NCI-H2227 (cell line): ENCODE results near the gene CSF2.

Experiments
- DNase-seq: peaks from one replicate; lab custom pipeline; 2025; ENCODE audit not compliant: unreplicated experiment; lab: John Stamatoyannopoulos, UW

Gene CSF2

DNA sequence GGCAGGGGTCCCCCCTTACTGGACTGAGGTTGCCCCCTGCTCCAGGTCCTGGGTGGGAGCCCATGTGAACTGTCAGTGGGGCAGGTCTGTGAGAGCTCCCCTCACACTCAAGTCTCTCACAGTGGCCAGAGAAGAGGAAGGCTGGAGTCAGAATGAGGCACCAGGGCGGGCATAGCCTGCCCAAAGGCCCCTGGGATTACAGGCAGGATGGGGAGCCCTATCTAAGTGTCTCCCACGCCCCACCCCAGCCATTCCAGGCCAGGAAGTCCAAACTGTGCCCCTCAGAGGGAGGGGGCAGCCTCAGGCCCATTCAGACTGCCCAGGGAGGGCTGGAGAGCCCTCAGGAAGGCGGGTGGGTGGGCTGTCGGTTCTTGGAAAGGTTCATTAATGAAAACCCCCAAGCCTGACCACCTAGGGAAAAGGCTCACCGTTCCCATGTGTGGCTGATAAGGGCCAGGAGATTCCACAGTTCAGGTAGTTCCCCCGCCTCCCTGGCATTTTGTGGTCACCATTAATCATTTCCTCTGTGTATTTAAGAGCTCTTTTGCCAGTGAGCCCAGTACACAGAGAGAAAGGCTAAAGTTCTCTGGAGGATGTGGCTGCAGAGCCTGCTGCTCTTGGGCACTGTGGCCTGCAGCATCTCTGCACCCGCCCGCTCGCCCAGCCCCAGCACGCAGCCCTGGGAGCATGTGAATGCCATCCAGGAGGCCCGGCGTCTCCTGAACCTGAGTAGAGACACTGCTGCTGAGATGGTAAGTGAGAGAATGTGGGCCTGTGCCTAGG, at the start of gene CSF2:
Gene CSF2 (plus strand): TSS at position 559 of the 783 bp plus-strand sequence. CDS start 35 bp downstream, at position 594.
- DNase-seq: no peak

DNA sequence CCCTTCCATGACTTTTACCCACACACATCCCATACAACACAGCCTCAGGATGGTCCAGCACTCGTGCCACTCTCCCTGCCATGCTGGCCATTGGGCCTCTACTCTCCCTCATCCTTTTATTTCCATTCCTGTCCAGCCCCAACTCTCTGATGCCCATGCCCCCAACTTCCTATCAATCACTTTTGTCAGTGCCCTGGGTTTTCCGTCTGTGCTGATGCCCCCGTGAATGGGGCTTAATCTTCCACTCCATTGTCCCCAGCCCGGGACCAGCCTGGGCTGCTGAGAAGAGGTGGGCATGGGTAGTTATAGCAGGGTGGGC, 49.5 kb upstream of the CSF2 start:
- no peak for DNase-seq

GRCh38 chr5:132024789-132025402, 48.7 kb upstream of the CSF2 start:
- DNase-seq: no peak

DNA sequence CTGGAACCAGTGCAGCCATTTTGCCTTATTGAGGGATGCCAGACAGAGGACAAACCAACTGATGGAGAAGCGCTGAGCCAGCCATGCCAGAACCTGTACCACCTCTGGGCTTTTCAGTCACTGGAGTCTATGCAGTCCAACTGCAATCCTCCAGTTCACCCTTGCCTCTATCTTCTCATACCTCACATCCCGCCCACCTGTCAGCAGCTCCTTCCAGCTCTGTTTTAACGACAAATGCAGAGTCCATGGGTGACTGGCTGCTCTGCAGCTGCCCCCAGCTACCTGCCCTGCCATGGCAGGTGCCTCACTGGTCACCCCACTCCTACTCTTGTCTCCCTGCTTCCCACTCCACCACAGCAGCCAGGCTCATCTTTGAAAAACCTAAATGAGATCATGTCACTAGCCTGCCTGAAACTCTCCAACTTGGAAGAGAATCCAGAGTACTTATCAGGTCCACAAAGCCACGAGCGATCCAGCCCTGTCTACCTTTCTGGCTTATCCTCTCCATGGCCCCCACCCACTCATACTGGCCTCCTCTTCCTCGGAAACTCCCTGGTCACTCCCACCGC, 48.1 kb upstream of the CSF2 start:
- no peak for DNase-seq

GRCh38 chr5:132026516-132027008, 47.0 kb upstream of the CSF2 start:
- no peak for DNase-seq

GRCh38 chr5:132027027-132027426, 46.6 kb upstream of the CSF2 start:
- no peak for DNase-seq

GRCh38 chr5:132029609-132030330, 43.8 kb upstream of the CSF2 start:
- no peak for DNase-seq

- no peak for DNase-seq
Measured at GRCh38 chr5:132030610-132031009, 43.0 kb upstream of the CSF2 start.

DNA sequence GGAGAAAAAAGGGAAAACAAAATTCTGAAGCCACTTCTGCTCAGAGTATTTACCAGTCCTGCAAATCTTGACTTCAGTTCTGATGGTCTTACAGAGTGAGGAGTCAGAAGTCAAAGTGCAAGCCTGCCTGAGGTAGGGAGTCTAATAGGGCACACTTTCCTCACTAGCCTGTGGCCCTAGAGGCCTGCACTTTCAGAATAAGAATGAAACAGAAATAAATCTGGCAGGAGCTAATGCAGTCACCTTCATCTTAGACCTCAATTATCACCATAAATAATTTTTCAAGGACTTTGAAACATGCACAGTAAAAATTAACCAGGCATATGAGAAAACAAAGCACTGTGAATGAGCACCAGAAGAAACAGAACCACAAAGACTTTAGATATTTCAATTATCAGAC, 41.4 kb upstream of the CSF2 start:
- no peak for DNase-seq

- DNase-seq: no peak
Measured at GRCh38 chr5:132033122-132033521, 40.5 kb upstream of the CSF2 start.

DNA sequence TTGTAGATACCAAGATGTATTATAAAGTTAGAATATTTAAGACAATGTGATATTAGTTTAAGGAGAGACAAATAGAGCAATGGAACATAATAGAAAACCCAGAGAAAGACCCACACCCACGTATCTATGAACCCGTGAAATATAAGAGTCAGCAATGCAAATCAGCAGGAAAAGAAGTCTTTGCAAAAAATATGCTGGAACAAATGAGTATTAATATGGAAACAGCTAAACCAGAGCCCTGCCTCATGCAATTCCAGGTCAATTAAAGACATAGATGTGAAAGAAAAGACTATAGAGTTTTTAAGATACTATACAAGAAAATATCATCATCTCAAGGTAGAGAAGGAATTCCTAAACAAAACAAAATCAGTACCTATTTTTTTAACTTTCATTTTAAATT, 36.2 kb upstream of the CSF2 start:
- DNase-seq: no peak

- no peak for DNase-seq
Measured at GRCh38 chr5:132044207-132044606, 29.4 kb upstream of the CSF2 start.

- DNase-seq: no peak
Measured at GRCh38 chr5:132046880-132047299, 26.7 kb upstream of the CSF2 start.

DNA sequence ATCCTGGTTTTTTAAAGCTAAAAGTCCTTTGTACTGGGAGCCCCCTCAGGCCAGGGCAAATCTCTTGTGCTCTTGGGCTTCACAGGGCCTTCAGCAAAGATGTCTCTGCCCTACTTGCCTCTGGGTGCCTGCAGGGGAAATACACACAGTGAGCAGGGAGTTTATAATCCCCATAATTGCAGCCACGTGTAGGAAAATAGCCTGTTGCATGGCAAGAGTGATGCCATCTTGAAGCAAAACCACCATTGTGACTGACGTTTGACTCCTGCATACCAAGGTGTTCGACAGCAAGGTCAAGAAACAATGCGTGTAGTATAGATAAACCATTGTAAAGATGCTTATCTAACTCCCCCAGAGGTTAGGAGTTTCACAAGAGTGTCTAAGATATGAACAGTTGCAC, 24.5 kb upstream of the CSF2 start:
- DNase-seq: no peak

DNA sequence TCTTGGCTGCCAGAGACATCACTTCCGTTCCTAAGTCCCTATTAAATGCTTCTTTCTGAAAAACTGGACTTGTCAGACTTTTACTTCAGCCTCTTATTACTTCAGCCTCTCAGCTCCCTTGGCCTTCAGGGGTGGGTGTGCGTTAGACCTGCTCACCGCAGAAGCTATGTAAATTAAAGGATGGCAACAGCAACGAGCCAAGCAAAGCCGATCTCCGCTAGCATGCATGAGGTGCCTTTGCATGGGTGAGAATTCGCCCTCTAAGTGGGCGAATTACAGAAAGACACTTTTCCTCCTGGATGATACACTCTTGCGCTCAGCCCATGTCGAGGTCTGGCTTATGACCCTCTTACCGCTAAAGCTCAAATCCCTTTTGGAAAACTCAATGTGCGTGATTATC, 24.0 kb upstream of the CSF2 start:
- no peak for DNase-seq

DNA sequence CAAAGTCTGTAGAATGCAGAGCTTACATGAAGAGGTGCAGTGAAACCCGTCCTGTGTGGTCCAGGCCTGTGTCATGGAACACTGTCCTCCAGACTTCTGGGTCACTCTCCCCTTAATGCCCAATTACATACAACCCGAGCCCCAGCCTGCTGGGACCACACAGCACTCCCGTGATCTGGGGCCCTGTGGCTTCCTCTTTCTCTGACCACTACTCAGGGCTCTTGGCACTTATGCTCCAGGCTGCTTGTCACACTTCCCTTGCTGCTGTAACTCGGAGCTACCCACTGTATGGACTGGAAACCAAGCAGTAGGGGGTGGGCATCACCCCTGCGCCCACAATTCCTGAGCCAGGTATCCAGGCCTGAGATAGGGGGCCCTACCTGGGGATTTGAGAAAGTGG, 23.5 kb upstream of the CSF2 start:
- no peak for DNase-seq

- DNase-seq: no peak
Measured at GRCh38 chr5:132050661-132051552, 22.7 kb upstream of the CSF2 start.

- no peak for DNase-seq
Measured at GRCh38 chr5:132052520-132052919, 21.1 kb upstream of the CSF2 start.

- no peak for DNase-seq
Measured at GRCh38 chr5:132053483-132053882, 20.1 kb upstream of the CSF2 start.

GRCh38 chr5:132054031-132054696, 19.4 kb upstream of the CSF2 start:
- DNase-seq: no peak
